ENCODE measurements around the gene ABHD16A. TPM values are rescaled to one million over a fixed set of nuclear protein-coding genes. Genes with fewer than 3 reads are reported as not detected.

ABHD16A gene
- total and polyA plus RNA-seq, 10 donors, result 30.2 to 80.7 (median 64.2) TPM

DNA sequence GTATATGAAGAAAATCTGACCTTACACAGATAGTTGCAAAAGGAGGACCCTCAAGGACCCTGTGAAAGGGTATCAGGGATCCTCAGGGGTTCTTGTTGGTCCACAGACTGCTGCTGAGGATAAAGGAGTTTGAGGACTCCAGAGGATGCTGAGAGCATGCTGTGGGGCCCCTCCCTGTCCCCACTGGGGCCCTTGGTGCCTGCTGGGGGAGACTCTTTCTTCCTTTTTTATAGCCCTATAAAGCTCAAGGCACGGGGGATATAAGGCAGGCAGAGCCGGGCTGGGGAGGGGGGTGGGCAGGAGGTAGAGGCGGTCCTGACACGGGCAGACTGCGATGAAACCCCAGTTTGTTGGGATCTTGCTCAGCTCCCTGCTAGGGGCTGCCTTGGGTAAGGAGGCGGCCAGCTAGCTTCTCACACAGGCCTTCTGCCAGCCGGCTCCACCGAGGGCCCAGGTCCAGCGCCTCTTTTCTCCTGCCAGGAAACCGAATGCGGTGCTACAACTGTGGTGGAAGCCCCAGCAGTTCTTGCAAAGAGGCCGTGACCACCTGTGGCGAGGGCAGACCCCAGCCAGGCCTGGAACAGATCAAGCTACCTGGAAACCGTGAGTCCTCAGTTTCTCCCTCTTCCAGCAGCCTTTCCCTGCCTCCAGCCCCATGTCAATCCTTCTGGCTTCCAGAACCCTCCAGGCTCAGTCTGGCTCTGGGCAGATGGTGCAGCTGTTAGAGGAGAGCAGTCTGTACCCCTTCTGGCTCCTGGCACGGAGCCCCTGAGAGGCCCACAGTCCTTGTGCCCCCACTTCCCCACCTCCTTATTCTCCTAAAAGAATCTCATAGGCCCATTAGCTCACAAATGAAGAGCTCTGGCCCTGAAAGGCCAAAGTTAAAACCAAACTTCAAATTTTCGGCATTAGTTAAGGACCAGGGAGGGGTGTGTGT lies 12.2 kb upstream of the ABHD16A start, which contains the start of gene LY6G6D:
TSS of gene LY6G6D (plus strand) at position 327 of the 937 bp plus-strand sequence. CDS start at position 335, 8 bp downstream.
- intact Hi-C loops (cut with DNase I; ENCODE audit: low total_unique reads), result no loop called here
- Histone ChIP-seq H3K36me3 (no peaks in the 10 kb centered on the region), H3K4me3 (no peak within 1 kb of the TSS), H3K27me3 (replicated peaks in 1 of 7) (no peaks in the 10 kb centered on the region), H3K27ac (no peak within 1 kb of the TSS), H3K9me3 (no peaks in the 10 kb centered on the region), H3K4me1 (peaks cover 0 to 17% (median 8%) of the 10 kb centered on the region in 6 donors)
- TF ChIP-seq POLR2AphosphoS5 (IDR thresholded peaks at IDR 0.05) (no peak), POLR2A (IDR thresholded peaks at IDR 0.05) (no peak)
- TF ChIP-seq, protein P1, sequence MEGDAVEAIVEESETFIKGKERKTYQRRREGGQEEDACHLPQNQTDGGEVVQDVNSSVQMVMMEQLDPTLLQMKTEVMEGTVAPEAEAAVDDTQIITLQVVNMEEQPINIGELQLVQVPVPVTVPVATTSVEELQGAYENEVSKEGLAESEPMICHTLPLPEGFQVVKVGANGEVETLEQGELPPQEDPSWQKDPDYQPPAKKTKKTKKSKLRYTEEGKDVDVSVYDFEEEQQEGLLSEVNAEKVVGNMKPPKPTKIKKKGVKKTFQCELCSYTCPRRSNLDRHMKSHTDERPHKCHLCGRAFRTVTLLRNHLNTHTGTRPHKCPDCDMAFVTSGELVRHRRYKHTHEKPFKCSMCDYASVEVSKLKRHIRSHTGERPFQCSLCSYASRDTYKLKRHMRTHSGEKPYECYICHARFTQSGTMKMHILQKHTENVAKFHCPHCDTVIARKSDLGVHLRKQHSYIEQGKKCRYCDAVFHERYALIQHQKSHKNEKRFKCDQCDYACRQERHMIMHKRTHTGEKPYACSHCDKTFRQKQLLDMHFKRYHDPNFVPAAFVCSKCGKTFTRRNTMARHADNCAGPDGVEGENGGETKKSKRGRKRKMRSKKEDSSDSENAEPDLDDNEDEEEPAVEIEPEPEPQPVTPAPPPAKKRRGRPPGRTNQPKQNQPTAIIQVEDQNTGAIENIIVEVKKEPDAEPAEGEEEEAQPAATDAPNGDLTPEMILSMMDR (IDR thresholded peaks at IDR 0.05 in 8 of 11, conservative IDR thresholded peaks at IDR 0.05 in 3 of 11), result no peak
- DNase-seq, result no peak
- WGBS, 5 donors, result 75 to 89% (median 81%) methylated on average over 14 to 16 of the region's 16 CpGs

DNA sequence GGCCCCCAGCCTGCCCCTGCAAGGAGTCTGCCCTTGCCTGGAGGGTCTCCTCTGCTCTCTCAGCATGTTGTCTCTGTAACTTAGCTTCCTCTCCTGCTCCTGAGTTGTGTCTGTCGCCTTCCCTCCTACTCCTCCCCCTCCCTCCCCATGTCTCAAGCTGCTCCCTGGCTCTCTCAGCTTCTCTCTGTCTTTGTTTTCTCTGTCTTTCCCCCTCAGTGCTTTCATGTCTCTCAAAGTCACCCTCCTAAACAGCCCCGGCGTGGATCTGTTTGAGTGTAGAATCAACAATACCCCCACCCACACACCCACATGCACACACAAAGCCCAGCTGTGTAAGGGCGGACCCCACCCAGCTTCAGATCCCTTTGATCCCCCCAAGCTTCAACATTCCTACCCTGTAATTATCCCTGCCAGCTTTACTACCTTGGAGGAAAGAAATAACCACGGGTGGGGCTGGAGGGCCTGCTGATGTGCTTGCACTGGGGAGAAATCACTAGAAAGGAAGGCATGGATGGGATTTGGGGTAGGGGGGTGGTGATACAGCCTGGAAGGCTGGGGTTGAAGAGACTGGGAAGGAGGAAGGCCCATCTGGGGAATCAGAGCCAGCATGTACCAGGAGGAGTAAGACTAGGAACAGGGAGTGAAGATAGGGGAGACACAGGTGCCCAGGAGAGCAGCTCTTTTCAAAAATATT lies 11.0 kb upstream of the ABHD16A start:
- Histone ChIP-seq H3K36me3 (no peaks in the 10 kb centered on the region), H3K27me3 (replicated peaks in 1 of 7) (no peaks in the 10 kb centered on the region), H3K4me3 (no peak overlapping the region), H3K4me1 (peaks cover 0 to 20% (median 8%) of the 10 kb centered on the region in 6 donors), H3K9me3 (no peaks in the 10 kb centered on the region), H3K27ac (no peak overlapping the region)
- TF ChIP-seq POLR2A (IDR thresholded peaks at IDR 0.05) (no peak), POLR2AphosphoS5 (IDR thresholded peaks at IDR 0.05) (no peak)
- TF ChIP-seq, protein P1 (IDR thresholded peaks at IDR 0.05 in 8 of 11, conservative IDR thresholded peaks at IDR 0.05 in 3 of 11), result no peak
- 54 to 70% (median 60%) methylated on average over 5 of the region's 5 CpGs for WGBS, 5 donors
- DNase-seq, result no peak
- intact Hi-C loops (cut with DNase I; ENCODE audit: low total_unique reads), result no loop called here

DNA sequence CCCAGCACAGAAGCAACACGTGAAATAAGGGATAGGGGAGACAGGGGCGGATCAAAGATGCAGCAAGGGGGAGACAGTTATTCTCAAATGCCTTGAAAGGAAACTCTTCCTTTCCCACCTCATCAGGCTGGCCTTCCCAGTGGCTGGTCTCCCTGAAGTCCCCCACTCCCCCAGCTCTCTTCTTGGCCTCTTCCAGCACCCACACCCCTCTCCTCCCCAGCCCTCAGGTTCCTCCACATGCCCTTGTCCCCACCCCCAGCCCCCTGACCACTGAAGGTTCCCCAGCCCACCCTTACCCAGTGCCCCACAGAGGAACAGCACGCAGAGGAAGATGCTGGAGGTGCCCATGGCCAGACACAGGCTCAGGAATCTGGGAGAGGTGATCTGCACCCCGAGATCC lies 10.3 kb upstream of the ABHD16A start:
- no peak for DNase-seq
- Histone ChIP-seq H3K27ac (no peak overlapping the region), H3K9me3 (no peaks in the 10 kb centered on the region), H3K27me3 (replicated peaks in 1 of 7) (no peaks in the 10 kb centered on the region), H3K4me3 (no peak overlapping the region), H3K4me1 (peaks cover 0 to 20% (median 8%) of the 10 kb centered on the region in 6 donors), H3K36me3 (no peaks in the 10 kb centered on the region)
- 74 to 84% (median 83%) methylated on average over 4 of the region's 4 CpGs for WGBS, 5 donors
- intact Hi-C loops (cut with DNase I; ENCODE audit: low total_unique reads), result no loop called here
- TF ChIP-seq POLR2AphosphoS5 (IDR thresholded peaks at IDR 0.05) (no peak), POLR2A (IDR thresholded peaks at IDR 0.05) (no peak)
- TF ChIP-seq, protein P1 (IDR thresholded peaks at IDR 0.05 in 8 of 11, conservative IDR thresholded peaks at IDR 0.05 in 3 of 11), result no peak

DNA sequence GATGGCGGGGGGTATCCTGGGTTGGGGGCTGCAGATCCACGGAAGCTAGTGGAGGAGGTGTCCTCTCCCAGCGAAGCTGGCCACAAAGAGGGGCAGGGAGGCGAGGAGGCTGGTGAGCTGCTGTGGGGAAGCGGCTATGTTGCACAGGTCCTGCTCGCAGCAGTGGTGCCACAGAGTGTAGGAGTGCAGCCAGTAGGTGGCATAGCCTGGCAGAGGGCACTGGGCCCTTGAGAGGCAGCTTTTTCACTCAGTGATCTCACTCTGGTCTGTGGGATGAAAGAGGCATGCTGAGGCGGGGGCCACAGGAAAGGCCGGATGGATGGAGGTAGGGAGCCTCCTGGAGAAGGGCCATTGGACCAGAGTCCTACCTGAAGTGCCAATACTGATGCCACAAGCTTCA lies 9.2 kb upstream of the ABHD16A start:
- no peak for DNase-seq
- intact Hi-C loops (cut with DNase I; ENCODE audit: low total_unique reads), result no loop called here

More for the DNA sequence above, 9.2 kb upstream of the ABHD16A start:
- no peaks in the 10 kb centered on the region for H3K9me3 ChIP-seq
- H3K4me3 ChIP-seq, result no peak overlapping the region
- no peak overlapping the region for H3K27ac ChIP-seq
- H3K4me1 ChIP-seq, result peaks cover 0 to 20% (median 8%) of the 10 kb centered on the region in 6 donors
- 61 to 79% (median 67%) methylated on average over 8 of the region's 8 CpGs for WGBS, 5 donors
- no peaks in the 10 kb centered on the region for H3K36me3 ChIP-seq
- TF ChIP-seq, protein P1 (IDR thresholded peaks at IDR 0.05 in 8 of 11, conservative IDR thresholded peaks at IDR 0.05 in 3 of 11), result peak in 4 of 11 experiments; percentile 13 to 39 (median 25)
- TF ChIP-seq POLR2AphosphoS5 (IDR thresholded peaks at IDR 0.05), result no peak
- no peak for TF ChIP-seq POLR2A (IDR thresholded peaks at IDR 0.05)
- no peaks in the 10 kb centered on the region for H3K27me3 ChIP-seq (replicated peaks in 1 of 7)
